Smooth muscle cell of the pulmonary artery (primary cell): ENCODE results near the gene TAS1R3. TPM values are rescaled to one million over a fixed set of nuclear protein-coding genes. Genes with fewer than 3 reads are reported as not detected.

Source experiments
- total RNA-seq: library from RNA; depleted of rRNA; stranded (reverse); fragments of >200 nt; gene quantifications from 2 replicates; pipeline ENCODE4 v1.2.3, GENCODE V29; 2014

The TAS1R3 gene
- 0.23 and 0.26 TPM in 2 replicates for total RNA-seq

GRCh38 chr1:1331068-1331965, at the start of gene TAS1R3:
TSS of gene TAS1R3 (plus strand) at chr1:1331280. CDS start at chr1:1331346, 66 bp downstream.

DNA sequence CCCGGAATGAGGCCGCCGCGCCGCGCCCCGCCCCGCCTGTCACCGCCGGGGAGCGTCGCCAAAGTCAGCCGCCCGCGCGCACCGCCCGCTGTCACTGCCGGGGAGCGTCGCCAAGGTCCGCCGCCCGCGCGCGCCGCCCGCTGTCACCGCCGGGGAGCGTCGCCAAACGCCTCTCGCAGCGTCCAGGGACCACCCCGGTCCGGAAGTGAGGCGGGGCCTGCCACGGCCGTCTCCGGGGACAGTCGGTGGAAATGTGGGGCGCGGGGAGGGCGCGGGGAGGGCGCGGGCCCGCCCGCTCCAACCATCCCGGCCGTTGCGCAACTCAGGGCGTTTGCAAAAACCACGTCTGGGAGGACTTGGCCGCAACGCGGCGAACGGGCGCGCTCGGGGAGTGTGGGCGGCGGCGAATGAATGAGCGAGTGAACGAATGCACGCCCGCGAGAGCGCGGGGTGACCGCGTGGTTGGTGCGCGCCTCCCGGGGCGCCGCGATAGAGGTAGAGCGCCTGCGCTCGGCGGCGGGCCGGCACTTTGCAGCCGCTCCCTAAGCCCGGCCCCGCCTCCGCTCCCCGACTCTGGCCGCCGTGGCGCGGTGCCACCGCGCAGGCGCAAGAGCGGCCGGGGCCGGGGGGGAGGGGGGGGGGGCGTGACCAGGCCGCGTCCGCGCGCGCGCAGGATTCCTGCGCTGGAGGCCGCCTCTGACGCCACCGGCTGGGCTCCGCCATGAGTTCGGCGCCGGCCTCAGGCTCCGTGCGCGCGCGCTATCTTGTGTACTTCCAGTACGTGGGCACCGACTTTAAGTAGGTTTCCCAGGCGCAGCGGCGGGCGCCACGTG, 22.9 kb upstream of the TAS1R3 start, which contains the start of the genes ACAP3 and PUSL1:
ACAP3 (minus strand) TSS at position 8 of the 833 bp plus-strand sequence. CDS start 115 bp downstream, outside the sequence.
PUSL1 (plus strand) TSS at position 675 of the 833 bp plus-strand sequence; CDS start at position 722, 47 bp downstream.

GRCh38 chr1:1324524-1325287, 6.4 kb upstream of the TAS1R3 start, which contains the start of the genes CPTP and INTS11:
TSS of gene CPTP (plus strand) at chr1:1324802. CDS start at chr1:1326911, 2,109 bp downstream.
TSS of gene INTS11 (minus strand) at chr1:1324660. CDS start at chr1:1324608, 52 bp downstream.

GRCh38 chr1:1349256-1350012, 18.4 kb downstream of the TAS1R3 start, which contains the start of gene DVL1:
TSS of gene DVL1 (minus strand) at chr1:1349418. CDS start at chr1:1349065, 353 bp downstream.

GRCh38 chr1:1358433-1359271, 27.6 kb downstream of the TAS1R3 start, which contains the start of gene MXRA8:
TSS of gene MXRA8 (minus strand) at chr1:1358555. CDS start at chr1:1358504, 51 bp downstream.

DNA sequence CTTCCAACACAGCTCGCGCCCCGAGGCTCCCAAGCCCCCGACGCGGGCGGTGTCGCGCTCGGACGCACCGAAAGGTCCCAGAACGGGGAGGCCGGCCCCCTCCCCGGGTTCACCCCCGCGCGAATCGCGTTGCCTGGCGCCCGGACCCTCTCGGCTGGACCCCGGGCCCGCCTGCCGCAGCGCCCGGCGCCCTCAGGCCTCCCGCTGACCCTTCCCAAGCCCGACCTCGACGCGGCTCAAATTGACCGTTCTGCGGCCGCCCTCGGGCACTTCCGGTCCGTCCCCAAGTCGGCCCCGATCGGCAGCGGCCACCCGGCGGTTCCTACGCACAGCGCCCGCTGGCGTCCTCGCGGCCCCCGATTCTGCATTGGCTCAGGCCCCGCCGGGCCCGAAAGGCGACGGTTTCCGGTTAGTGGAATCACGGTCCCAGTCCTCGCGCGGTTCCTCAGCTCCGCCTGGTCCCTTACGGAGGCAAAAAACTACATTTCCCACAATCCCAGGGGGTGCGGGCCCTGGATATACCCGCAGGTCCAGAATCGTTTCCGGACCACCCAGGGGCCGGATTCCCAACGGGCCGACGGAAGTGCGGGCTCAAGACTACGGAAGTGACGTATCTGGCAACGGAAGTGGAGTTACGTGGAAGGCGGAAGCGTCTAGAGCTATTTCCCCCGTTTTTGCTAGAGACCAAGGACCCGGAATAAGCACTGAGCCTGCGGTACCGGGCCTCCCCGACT, 44.0 kb downstream of the TAS1R3 start, which contains the start of gene AURKAIP1:
AURKAIP1 (minus strand) TSS at position 279 of the 734 bp plus-strand sequence. CDS start 451 bp downstream, outside the sequence.

Other genes starting within 250 kb of the TAS1R3 start
- 4.6 and 6.6 TPM in 2 replicates for gene C1orf159, start 215.2 kb upstream of the TAS1R3 start, total RNA-seq
- not detected in 2 replicates for gene TTLL10, start 157.4 kb upstream of the TAS1R3 start, total RNA-seq
- gene TNFRSF18, start 124.7 kb upstream of the TAS1R3 start, total RNA-seq = not detected in 2 replicates
- 0.17 TPM in 1 of 2 replicates, not detected in the other for gene TNFRSF4, start 117.1 kb upstream of the TAS1R3 start, total RNA-seq
- 214 and 261 TPM in 2 replicates for gene SDF4, start 99.3 kb upstream of the TAS1R3 start, total RNA-seq
- gene B3GALT6, start 99.0 kb upstream of the TAS1R3 start, total RNA-seq = 28.5 and 35.7 TPM in 2 replicates
- gene C1QTNF12, start 84.6 kb upstream of the TAS1R3 start, total RNA-seq = 0.91 and 2.2 TPM in 2 replicates
- 37.5 and 37.7 TPM in 2 replicates for gene UBE2J2, start 57.4 kb upstream of the TAS1R3 start, total RNA-seq
- 1.2 and 2.0 TPM in 2 replicates for gene SCNN1D, start 50.8 kb upstream of the TAS1R3 start, total RNA-seq
- 37.3 and 39.8 TPM in 2 replicates for gene ACAP3, start 23.4 kb upstream of the TAS1R3 start, total RNA-seq
- 13.4 and 15.7 TPM in 2 replicates for gene PUSL1, start 22.7 kb upstream of the TAS1R3 start, total RNA-seq
- 50.6 and 66.8 TPM in 2 replicates for gene INTS11, start 6.6 kb upstream of the TAS1R3 start, total RNA-seq
- gene CPTP, start 6.5 kb upstream of the TAS1R3 start, total RNA-seq = 14.2 and 14.7 TPM in 2 replicates
- 85.9 and 151 TPM in 2 replicates for gene DVL1, start 18.1 kb downstream of the TAS1R3 start, total RNA-seq
- gene MXRA8, start 27.3 kb downstream of the TAS1R3 start, total RNA-seq = 247 and 264 TPM in 2 replicates
- 55.5 and 57.1 TPM in 2 replicates for gene AURKAIP1, start 43.9 kb downstream of the TAS1R3 start, total RNA-seq
- gene CCNL2, start 68.1 kb downstream of the TAS1R3 start, total RNA-seq = 125 and 214 TPM in 2 replicates
- gene MRPL20, start 76.0 kb downstream of the TAS1R3 start, total RNA-seq = 66.3 and 70.6 TPM in 2 replicates
- 0.17 and 0.39 TPM in 2 replicates for gene ANKRD65, start 90.0 kb downstream of the TAS1R3 start, total RNA-seq
- gene VWA1, start 104.4 kb downstream of the TAS1R3 start, total RNA-seq = 8.8 and 9.8 TPM in 2 replicates
- gene ATAD3C, start 118.4 kb downstream of the TAS1R3 start, total RNA-seq = 0.40 TPM in 1 of 2 replicates, not detected in the other
- gene ATAD3B, start 140.5 kb downstream of the TAS1R3 start, total RNA-seq = 5.7 and 21.3 TPM in 2 replicates
- gene ATAD3A, start 180.9 kb downstream of the TAS1R3 start, total RNA-seq = 21.6 and 36.7 TPM in 2 replicates
- gene TMEM240, start 209.3 kb downstream of the TAS1R3 start, total RNA-seq = 4.0 and 4.6 TPM in 2 replicates
- gene SSU72, start 243.6 kb downstream of the TAS1R3 start, total RNA-seq = 65.1 and 76.9 TPM in 2 replicates